HepG2 (cell line): ENCODE results near the gene MTOR. TPM values are rescaled to one million over a fixed set of nuclear protein-coding genes. Genes with fewer than 3 reads are reported as not detected.

ENCODE experiments used
- ISX ChIP-seq: sonication (generic); formaldehyde crosslinking; conservative IDR thresholded peaks from 2 replicates; pipeline ENCODE4 v1.5.0; 2020; ENCODE audit warnings: missing genetic modification reagents
- NFKB2 ChIP-seq: sonication (generic); formaldehyde crosslinking; IDR thresholded peaks from 2 replicates; pipeline ENCODE4 v1.4.0; 2020; ENCODE audit warnings: missing genetic modification reagents, borderline replicate concordance
- ZFP36 ChIP-seq: fragments of 150-350 bp; IDR thresholded peaks from 2 replicates; pipeline ENCODE4 v1.6.1; 2018; ENCODE audit warnings: borderline replicate concordance, low read length, low read depth; ENCODE audit not compliant: partially characterized antibody
- ZNF629 ChIP-seq: sonication (generic); formaldehyde crosslinking; conservative IDR thresholded peaks from 2 replicates; pipeline ENCODE4 v1.5.0; 2020; ENCODE audit warnings: missing genetic modification reagents
- ZNF790 ChIP-seq: sonication (generic); formaldehyde crosslinking; IDR thresholded peaks from 2 replicates; pipeline ENCODE4 v1.8.0; 2022; ENCODE audit warnings: missing genetic modification reagents, mild to moderate bottlenecking, borderline replicate concordance
- ZNF850 ChIP-seq: sonication (generic); formaldehyde crosslinking; conservative IDR thresholded peaks from 2 replicates; pipeline ENCODE4 v1.9.0; 2021; ENCODE audit warnings: mild to moderate bottlenecking, missing genetic modification reagents
- polyA plus RNA-seq, 8 experiments: library from polyadenylated mRNA; depleted of rRNA in 3 of 8; stranded (reverse) in 7 of 8; unstranded in 1 of 8; fragments of >200 nt; fragmentation: Illumina TruSeq in 4 of 8; extraction: Trizol in 4 of 8; gene quantifications; 2 replicates each; pipeline versions ENCODE4 v1.2.1 to v1.2.3, GENCODE V29; 2011 to 2016; ENCODE audit warnings: low read depth in 4 of 8, missing spikeins in 1 of 8, mixed read lengths in 1 of 8; ENCODE audit not compliant: insufficient read depth in 1 of 8
- total RNA-seq, 5 experiments: library from RNA; depleted of rRNA; stranded (reverse); fragments of >200 nt; fragmentation: Illumina TruSeq; extraction: Trizol; gene quantifications; 2 replicates each; pipeline ENCODE4 v1.2.3, GENCODE V29; 2016; ENCODE audit warnings: low read depth in 1 of 5
- TF ChIP-seq, protein P1 (sequence below): sonication (generic); formaldehyde crosslinking; IDR thresholded peaks from 2 replicates; pipeline ENCODE4 v1.5.1; 2020; ENCODE audit warnings: mild to moderate bottlenecking, missing genetic modification reagents
- TF ChIP-seq, protein P2 (sequence below): sonication (generic); formaldehyde crosslinking; IDR thresholded peaks from 2 replicates; pipeline ENCODE4 v1.4.0; 2020; ENCODE audit warnings: missing genetic modification reagents
- TF ChIP-seq, protein P3 (sequence below): IDR thresholded peaks from 2 replicates; pipeline ENCODE4 v1.6.1; 2018; ENCODE audit warnings: missing genetic modification reagents
- TF ChIP-seq, protein P4 (sequence below): IDR thresholded peaks from 2 replicates; pipeline ENCODE4 v1.6.1; 2016; ENCODE audit warnings: low read depth, missing genetic modification reagents, missing compliant biosample characterization
- TF ChIP-seq, protein P5 (sequence below): sonication (generic); formaldehyde crosslinking; IDR thresholded peaks from 2 replicates; pipeline ENCODE4 v1.5.0; 2020; ENCODE audit warnings: mild to moderate bottlenecking, low read depth, missing genetic modification reagents, borderline replicate concordance

Gene MTOR
- total and polyA plus RNA-seq, 2 of the 13 experiments (the other 11 are each of a cell fraction or from before 2014, with no cell fraction given): 24.6 to 34.6 TPM

DNA sequence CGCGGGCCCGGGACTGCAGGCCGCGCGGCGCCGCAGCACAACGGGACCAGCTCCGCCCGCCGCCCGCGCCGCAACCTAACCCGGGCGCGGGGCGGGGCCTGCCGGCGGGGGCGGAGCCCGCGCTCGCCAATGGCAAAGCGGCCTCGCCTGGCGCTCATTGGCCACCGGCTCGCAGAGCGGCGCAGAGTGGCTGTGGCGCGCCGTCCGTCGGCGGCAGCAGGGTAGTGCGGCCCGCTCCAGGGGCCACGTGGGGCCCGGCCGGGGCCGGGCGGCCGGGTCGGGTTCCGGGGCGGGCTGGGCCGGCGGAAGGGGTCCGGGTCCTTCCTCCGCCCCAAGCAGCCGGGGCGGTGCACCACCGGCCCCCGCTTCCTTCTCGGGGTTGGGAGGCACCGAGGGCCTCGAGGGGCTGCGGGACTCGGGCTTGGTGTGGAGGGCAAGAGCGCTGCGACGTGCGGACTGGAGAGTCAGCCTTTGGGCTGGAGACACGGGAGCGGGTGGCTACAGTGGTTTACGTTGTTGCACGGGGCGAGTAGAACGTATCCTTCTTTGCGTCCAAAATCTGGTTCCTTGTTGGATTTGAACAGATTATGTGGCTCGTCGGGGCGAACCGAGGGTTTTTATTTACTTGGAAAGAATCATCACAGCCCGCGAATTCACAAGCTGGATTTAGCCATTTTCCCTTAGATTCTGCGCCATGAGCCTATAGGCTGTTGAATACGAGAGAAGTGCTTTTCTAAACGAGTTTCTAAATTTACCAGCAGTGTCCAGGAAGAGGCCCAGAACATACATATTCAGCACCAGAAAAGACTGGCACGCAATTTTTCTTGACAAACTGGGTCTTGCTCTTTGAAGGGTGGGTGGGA lies 202.2 kb downstream of the MTOR start, which contains the start of gene SRM (continued):
- TF ChIP-seq, protein P1, sequence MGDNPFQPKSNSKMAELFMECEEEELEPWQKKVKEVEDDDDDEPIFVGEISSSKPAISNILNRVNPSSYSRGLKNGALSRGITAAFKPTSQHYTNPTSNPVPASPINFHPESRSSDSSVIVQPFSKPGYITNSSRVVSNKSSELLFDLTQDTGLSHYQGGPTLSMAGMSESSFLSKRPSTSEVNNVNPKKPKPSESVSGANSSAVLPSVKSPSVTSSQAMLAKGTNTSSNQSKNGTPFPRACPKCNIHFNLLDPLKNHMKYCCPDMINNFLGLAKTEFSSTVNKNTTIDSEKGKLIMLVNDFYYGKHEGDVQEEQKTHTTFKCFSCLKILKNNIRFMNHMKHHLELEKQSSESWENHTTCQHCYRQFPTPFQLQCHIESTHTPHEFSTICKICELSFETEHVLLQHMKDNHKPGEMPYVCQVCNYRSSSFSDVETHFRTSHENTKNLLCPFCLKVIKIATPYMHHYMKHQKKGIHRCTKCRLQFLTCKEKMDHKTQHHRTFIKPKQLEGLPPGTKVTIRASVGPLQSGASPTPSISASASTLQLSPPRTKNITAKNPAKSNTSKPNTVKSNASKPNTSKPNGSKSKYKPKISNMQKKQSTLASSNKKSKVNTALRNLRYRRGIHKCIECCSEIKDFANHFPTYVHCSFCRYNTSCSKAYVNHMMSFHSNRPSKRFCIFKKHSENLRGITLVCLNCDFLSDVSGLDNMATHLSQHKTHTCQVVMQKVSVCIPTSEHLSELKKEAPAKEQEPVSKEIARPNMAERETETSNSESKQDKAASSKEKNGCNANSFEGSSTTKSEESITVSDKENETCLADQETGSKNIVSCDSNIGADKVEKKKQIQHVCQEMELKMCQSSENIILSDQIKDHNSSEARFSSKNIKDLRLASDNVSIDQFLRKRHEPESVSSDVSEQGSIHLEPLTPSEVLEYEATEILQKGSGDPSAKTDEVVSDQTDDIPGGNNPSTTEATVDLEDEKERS (CRISPR knock-in tag): no peak
- TF ChIP-seq, protein P2, sequence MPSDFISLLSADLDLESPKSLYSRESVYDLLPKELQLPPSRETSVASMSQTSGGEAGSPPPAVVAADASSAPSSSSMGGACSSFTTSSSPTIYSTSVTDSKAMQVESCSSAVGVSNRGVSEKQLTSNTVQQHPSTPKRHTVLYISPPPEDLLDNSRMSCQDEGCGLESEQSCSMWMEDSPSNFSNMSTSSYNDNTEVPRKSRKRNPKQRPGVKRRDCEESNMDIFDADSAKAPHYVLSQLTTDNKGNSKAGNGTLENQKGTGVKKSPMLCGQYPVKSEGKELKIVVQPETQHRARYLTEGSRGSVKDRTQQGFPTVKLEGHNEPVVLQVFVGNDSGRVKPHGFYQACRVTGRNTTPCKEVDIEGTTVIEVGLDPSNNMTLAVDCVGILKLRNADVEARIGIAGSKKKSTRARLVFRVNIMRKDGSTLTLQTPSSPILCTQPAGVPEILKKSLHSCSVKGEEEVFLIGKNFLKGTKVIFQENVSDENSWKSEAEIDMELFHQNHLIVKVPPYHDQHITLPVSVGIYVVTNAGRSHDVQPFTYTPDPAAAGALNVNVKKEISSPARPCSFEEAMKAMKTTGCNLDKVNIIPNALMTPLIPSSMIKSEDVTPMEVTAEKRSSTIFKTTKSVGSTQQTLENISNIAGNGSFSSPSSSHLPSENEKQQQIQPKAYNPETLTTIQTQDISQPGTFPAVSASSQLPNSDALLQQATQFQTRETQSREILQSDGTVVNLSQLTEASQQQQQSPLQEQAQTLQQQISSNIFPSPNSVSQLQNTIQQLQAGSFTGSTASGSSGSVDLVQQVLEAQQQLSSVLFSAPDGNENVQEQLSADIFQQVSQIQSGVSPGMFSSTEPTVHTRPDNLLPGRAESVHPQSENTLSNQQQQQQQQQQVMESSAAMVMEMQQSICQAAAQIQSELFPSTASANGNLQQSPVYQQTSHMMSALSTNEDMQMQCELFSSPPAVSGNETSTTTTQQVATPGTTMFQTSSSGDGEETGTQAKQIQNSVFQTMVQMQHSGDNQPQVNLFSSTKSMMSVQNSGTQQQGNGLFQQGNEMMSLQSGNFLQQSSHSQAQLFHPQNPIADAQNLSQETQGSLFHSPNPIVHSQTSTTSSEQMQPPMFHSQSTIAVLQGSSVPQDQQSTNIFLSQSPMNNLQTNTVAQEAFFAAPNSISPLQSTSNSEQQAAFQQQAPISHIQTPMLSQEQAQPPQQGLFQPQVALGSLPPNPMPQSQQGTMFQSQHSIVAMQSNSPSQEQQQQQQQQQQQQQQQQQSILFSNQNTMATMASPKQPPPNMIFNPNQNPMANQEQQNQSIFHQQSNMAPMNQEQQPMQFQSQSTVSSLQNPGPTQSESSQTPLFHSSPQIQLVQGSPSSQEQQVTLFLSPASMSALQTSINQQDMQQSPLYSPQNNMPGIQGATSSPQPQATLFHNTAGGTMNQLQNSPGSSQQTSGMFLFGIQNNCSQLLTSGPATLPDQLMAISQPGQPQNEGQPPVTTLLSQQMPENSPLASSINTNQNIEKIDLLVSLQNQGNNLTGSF: no peak
- TF ChIP-seq ISX (CRISPR knock-in tag): no peak
- TF ChIP-seq, protein P3, sequence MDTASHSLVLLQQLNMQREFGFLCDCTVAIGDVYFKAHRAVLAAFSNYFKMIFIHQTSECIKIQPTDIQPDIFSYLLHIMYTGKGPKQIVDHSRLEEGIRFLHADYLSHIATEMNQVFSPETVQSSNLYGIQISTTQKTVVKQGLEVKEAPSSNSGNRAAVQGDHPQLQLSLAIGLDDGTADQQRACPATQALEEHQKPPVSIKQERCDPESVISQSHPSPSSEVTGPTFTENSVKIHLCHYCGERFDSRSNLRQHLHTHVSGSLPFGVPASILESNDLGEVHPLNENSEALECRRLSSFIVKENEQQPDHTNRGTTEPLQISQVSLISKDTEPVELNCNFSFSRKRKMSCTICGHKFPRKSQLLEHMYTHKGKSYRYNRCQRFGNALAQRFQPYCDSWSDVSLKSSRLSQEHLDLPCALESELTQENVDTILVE (CRISPR knock-in tag): no peak; the same call in 1 of the 2 replicates
- no peak for TF ChIP-seq ZNF790 (CRISPR knock-in tag)
- TF ChIP-seq, protein P4, sequence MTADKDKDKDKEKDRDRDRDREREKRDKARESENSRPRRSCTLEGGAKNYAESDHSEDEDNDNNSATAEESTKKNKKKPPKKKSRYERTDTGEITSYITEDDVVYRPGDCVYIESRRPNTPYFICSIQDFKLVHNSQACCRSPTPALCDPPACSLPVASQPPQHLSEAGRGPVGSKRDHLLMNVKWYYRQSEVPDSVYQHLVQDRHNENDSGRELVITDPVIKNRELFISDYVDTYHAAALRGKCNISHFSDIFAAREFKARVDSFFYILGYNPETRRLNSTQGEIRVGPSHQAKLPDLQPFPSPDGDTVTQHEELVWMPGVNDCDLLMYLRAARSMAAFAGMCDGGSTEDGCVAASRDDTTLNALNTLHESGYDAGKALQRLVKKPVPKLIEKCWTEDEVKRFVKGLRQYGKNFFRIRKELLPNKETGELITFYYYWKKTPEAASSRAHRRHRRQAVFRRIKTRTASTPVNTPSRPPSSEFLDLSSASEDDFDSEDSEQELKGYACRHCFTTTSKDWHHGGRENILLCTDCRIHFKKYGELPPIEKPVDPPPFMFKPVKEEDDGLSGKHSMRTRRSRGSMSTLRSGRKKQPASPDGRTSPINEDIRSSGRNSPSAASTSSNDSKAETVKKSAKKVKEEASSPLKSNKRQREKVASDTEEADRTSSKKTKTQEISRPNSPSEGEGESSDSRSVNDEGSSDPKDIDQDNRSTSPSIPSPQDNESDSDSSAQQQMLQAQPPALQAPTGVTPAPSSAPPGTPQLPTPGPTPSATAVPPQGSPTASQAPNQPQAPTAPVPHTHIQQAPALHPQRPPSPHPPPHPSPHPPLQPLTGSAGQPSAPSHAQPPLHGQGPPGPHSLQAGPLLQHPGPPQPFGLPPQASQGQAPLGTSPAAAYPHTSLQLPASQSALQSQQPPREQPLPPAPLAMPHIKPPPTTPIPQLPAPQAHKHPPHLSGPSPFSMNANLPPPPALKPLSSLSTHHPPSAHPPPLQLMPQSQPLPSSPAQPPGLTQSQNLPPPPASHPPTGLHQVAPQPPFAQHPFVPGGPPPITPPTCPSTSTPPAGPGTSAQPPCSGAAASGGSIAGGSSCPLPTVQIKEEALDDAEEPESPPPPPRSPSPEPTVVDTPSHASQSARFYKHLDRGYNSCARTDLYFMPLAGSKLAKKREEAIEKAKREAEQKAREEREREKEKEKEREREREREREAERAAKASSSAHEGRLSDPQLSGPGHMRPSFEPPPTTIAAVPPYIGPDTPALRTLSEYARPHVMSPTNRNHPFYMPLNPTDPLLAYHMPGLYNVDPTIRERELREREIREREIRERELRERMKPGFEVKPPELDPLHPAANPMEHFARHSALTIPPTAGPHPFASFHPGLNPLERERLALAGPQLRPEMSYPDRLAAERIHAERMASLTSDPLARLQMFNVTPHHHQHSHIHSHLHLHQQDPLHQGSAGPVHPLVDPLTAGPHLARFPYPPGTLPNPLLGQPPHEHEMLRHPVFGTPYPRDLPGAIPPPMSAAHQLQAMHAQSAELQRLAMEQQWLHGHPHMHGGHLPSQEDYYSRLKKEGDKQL (CRISPR knock-in tag): no peak
- TF ChIP-seq NFKB2: peak; percentile 27; the same call in 1 of the 2 replicates
- TF ChIP-seq ZNF850 (CRISPR knock-in tag): no peak
- TF ChIP-seq ZFP36: no peak
- TF ChIP-seq, protein P5, sequence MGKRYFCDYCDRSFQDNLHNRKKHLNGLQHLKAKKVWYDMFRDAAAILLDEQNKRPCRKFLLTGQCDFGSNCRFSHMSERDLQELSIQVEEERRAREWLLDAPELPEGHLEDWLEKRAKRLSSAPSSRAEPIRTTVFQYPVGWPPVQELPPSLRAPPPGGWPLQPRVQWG (CRISPR knock-in tag): no peak
- TF ChIP-seq ZNF629 (CRISPR knock-in tag): 0 out of 2 replicates have a peak, but pooled peaks have one; percentile 7
